Pancreas (tissue), 10 donors: ENCODE measurements around the gene SPTLC2. TPM values are rescaled to one million over a fixed set of nuclear protein-coding genes. Genes with fewer than 3 reads are reported as not detected.
A peak's percentile ranks its signal among the peaks of the same experiment; 100 is the strongest.
"Not testable (repeated sequence)": the region's sequence is repeated elsewhere in the genome, so short reads cannot be mapped to it uniquely, and the experiment has no call there.

ENCODE experiments used
- ATAC-seq, 4 donors: fragments of 200-7000 bp; cut with Tn5 transposase; one replicate each; pipeline versions ENCODE4 v1.8.0 to v1.9.1; 2020; ENCODE audit warnings: mild to moderate bottlenecking in 4 of 4, moderate library complexity in 4 of 4
- DNase-seq, 6 donors: peaks; one replicate each; pipeline ENCODE4 v3.0.0-alpha.2; 2020
- FAIRE-seq: peaks from 2 replicates; lab custom pipeline; 2012; peaks lifted over from hg19 to GRCh38; lab: Jason Lieb, UNC
- H3K27ac ChIP-seq, 4 donors: fragments of 200-600 bp; sonication (generic); 1 replicate in 3 of 4; 2 replicates in 1 of 4; pipeline versions ENCODE4 v1.5.0 to v1.8.0; 2020
- H3K27me3 ChIP-seq, 4 donors: fragments of 200-600 bp; one replicate each; pipeline ENCODE4 v1.8.0; 2021
- H3K36me3 ChIP-seq, 3 donors: fragments of 200-600 bp; sonication (generic) in 1 of 3; one replicate each; pipeline versions ENCODE4 v1.5.0 to v1.8.0; 2020 to 2021
- H3K4me1 ChIP-seq, 3 donors: fragments of 200-600 bp; one replicate each; pipeline ENCODE4 v1.8.0; 2021
- H3K4me3 ChIP-seq, 4 donors: fragments of 200-600 bp; sonication (generic) in 2 of 4; one replicate each; pipeline versions ENCODE4 v1.5.0 to v1.8.0; 2020 to 2021
- H3K9me3 ChIP-seq, 4 donors: fragments of 200-600 bp; one replicate each; pipeline ENCODE4 v1.8.0; 2021
- CTCF ChIP-seq, 4 donors: fragments of 200-600 bp; sonication (generic) in 3 of 4; IDR thresholded peaks; one replicate each; pipeline versions ENCODE4 v1.5.0 to v1.8.0; 2021; ENCODE audit warnings: antibody characterized with exemption in 4 of 4
- WGBS, 2 donors: extraction: QIAGEN DNeasy Blood & Tissue Kit; methylation state at CpG; one replicate each; pipeline ENCODE4 v1.1.7; 2013; 5-methylcytosine and 5-hydroxymethylcytosine counted together
- intact Hi-C, 3 donors: fragments of 100-400 bp; cut with DNase I; formaldehyde crosslinking; loops; one replicate each; pipeline versions ENCODE4 v1.11.1 to v1.14.2; 2022
- polyA plus RNA-seq, 2 donors: library from polyadenylated mRNA; stranded (reverse); fragments of 200-250 nt; gene quantifications; one replicate each; pipeline ENCODE4 v1.2.3, GENCODE V29; 2013
- total RNA-seq, 6 donors: library from RNA; stranded (reverse); fragmentation: NEBNext Ultra II Directional in 4 of 6; extraction: Animal tissue kit (Norgen Biotek cat#: 25700) in 4 of 6; gene quantifications; one replicate each; pipeline versions ENCODE4 v1.2.1 to v1.2.4, GENCODE V29; 2021 to 2023
- donor health status: healthy with polysubstance abuse.
- donor health status: DM: no; HTN: no; CAD: no; lungs with moderate emphysema.
- donor health status: DM: no; HTN: no; CAD: no.
- donor health status: control.
- donor health status: control.
- donor health status: Bipolar disorder and iron deficiency.
- donor health status: DM: yes; HTN: yes; CAD: no.
- donor health status: DM: no; HTN: no; CAD: no.
- donor health status: DM: no; HTN: no; CAD: no.
- donor health status: DM: yes; HTN: yes; CAD: no.

The SPTLC2 gene
- total and polyA plus RNA-seq, 8 donors: 3.2 to 19.4 (median 8.7) TPM

- no peak for ATAC-seq
- Histone ChIP-seq H3K27ac (no peak overlapping the region), H3K9me3 (no peaks in the 10 kb centered on the region), H3K4me3 (no peak overlapping the region), H3K27me3 (no peaks in the 10 kb centered on the region), H3K36me3 (no peaks in the 10 kb centered on the region), H3K4me1 (peaks cover 0 to 4% (median 0%) of the 10 kb centered on the region in 3 donors)
- no peak for FAIRE-seq
- intact Hi-C loops: no loop called here
- no peak for DNase-seq
- no peak for TF ChIP-seq CTCF (IDR thresholded peaks at IDR 0.05)
- WGBS, 2 donors: 61 to 67% methylated on average over 2 of the region's 2 CpGs
Observed at GRCh38 chr14:77529213-77529612, 87.2 kb downstream of the SPTLC2 start.

- H3K4me1 ChIP-seq, intact Hi-C loops, ATAC-seq, H3K27me3 ChIP-seq, H3K4me3 ChIP-seq, H3K9me3 ChIP-seq, H3K36me3 ChIP-seq, DNase-seq, H3K27ac ChIP-seq, FAIRE-seq: not testable (repeated sequence)
- WGBS, 2 donors: 93 to 97% methylated on average over 5 of the region's 5 CpGs
Observed at GRCh38 chr14:77528701-77529100, 87.7 kb downstream of the SPTLC2 start.

- intact Hi-C loops: no loop called here
- H3K4me1 ChIP-seq: peaks cover 0 to 4% (median 0%) of the 10 kb centered on the region in 3 donors
- ATAC-seq (peak in 1 of 4 donors; percentile 17), DNase-seq (no peak), FAIRE-seq (peak; percentile 45)
- H3K4me3 ChIP-seq: no peak overlapping the region
- H3K9me3 ChIP-seq: no peaks in the 10 kb centered on the region
- no peaks in the 10 kb centered on the region for H3K27me3 ChIP-seq
- no peak overlapping the region for H3K27ac ChIP-seq
- 34 to 44% methylated on average over 1 of the region's 1 CpG for WGBS, 2 donors
- TF ChIP-seq CTCF (IDR thresholded peaks at IDR 0.05): no peak
- H3K36me3 ChIP-seq: no peaks in the 10 kb centered on the region
Observed at GRCh38 chr14:77526266-77526665, 90.2 kb downstream of the SPTLC2 start.

- peaks cover 0 to 6% (median 0%) of the 10 kb centered on the region in 3 donors for H3K36me3 ChIP-seq
- no peaks in the 10 kb centered on the region for H3K9me3 ChIP-seq
- H3K4me1 ChIP-seq: peaks cover 0 to 4% (median 0%) of the 10 kb centered on the region in 3 donors
- 91 to 92% methylated on average over 6 of the region's 6 CpGs for WGBS, 2 donors
- H3K27me3 ChIP-seq: no peaks in the 10 kb centered on the region
- no peak overlapping the region for H3K4me3 ChIP-seq
- ATAC-seq (no peak), FAIRE-seq (no peak), DNase-seq (no peak)
- no peak overlapping the region for H3K27ac ChIP-seq
- intact Hi-C loops: no loop called here
- no peak for TF ChIP-seq CTCF (IDR thresholded peaks at IDR 0.05)
Observed at GRCh38 chr14:77524536-77524935, 91.9 kb downstream of the SPTLC2 start.

GRCh38 chr14:77523109-77523508, 93.3 kb downstream of the SPTLC2 start:
- H3K4me3 ChIP-seq: no peak overlapping the region
- no peaks in the 10 kb centered on the region for H3K27me3 ChIP-seq
- ATAC-seq (no peak), DNase-seq (no peak), FAIRE-seq (no peak)
- H3K4me1 ChIP-seq: peaks cover 0 to 4% (median 0%) of the 10 kb centered on the region in 3 donors
- H3K9me3 ChIP-seq: no peaks in the 10 kb centered on the region
- 89 to 91% methylated on average over 3 of the region's 3 CpGs for WGBS, 2 donors
- peaks cover 0 to 11% (median 0%) of the 10 kb centered on the region in 3 donors for H3K36me3 ChIP-seq
- no peak overlapping the region for H3K27ac ChIP-seq
- intact Hi-C loops: no loop called here
- TF ChIP-seq CTCF (IDR thresholded peaks at IDR 0.05): no peak
